Lung (tissue), 12 donors: ENCODE measurements around the gene HES6. TPM values are rescaled to one million over a fixed set of nuclear protein-coding genes. Genes with fewer than 3 reads are reported as not detected.

ENCODE experiments used
- ATAC-seq: fragments of 200-7000 bp; cut with Tn5 transposase; one replicate; pipeline ENCODE4 v1.9.1; 2020; ENCODE audit warnings: moderate number of reproducible peaks; ENCODE audit not compliant: insufficient read depth, low FRiP score
- DNase-seq, 3 donors: peaks; one replicate each; pipeline ENCODE4 v3.0.0-alpha.2; 2013 to 2017
- H3K27ac ChIP-seq, 2 donors: one replicate each; pipeline ENCODE4 v1.5.1; 2013; ENCODE audit warnings: mild to moderate bottlenecking in 2 of 2, moderate library complexity in 2 of 2, control low read depth in 1 of 2, inconsistent platforms in 1 of 2, low read depth in 1 of 2, low read length in 1 of 2
- H3K27me3 ChIP-seq, 3 donors: one replicate each; pipeline ENCODE4 v1.5.1; 2013; ENCODE audit warnings: low read length in 2 of 3; ENCODE audit not compliant: control insufficient read depth in 3 of 3, insufficient read depth in 3 of 3
- H3K36me3 ChIP-seq, 4 donors: one replicate each; pipeline ENCODE4 v1.5.1; 2013; ENCODE audit warnings: low read length in 4 of 4, mild to moderate bottlenecking in 1 of 4, moderate library complexity in 1 of 4; ENCODE audit not compliant: control insufficient read depth in 4 of 4, insufficient read depth in 4 of 4
- H3K4me1 ChIP-seq, 5 donors: one replicate each; pipeline ENCODE4 v1.5.1; 2013; ENCODE audit warnings: low read length in 5 of 5, mild to moderate bottlenecking in 2 of 5, moderate library complexity in 1 of 5; ENCODE audit not compliant: control insufficient read depth in 5 of 5, insufficient read depth in 5 of 5
- H3K4me3 ChIP-seq: one replicate; pipeline ENCODE4 v1.5.1; 2013; ENCODE audit warnings: mild to moderate bottlenecking, control low read depth, moderate library complexity
- H3K9ac ChIP-seq, 2 donors: one replicate each; pipeline ENCODE4 v1.5.1; 2013; ENCODE audit warnings: low read length in 2 of 2, control low read depth in 1 of 2; ENCODE audit not compliant: insufficient read depth in 1 of 2
- H3K9me3 ChIP-seq, 4 donors: one replicate each; pipeline ENCODE4 v1.5.1; 2013; ENCODE audit warnings: low read length in 3 of 4, mild to moderate bottlenecking in 1 of 4, moderate library complexity in 1 of 4; ENCODE audit not compliant: control insufficient read depth in 4 of 4, insufficient read depth in 3 of 4
- CTCF ChIP-seq: IDR thresholded peaks from 2 replicates; pipeline ENCODE4 v1.5.1; 2012; ENCODE audit warnings: mild to moderate bottlenecking; ENCODE audit errors: control extremely low read depth, extremely low read depth
- WGBS, 2 donors: extraction: QIAGEN DNeasy Blood & Tissue Kit; methylation state at CpG; one replicate each; pipeline ENCODE4 v1.1.7; 2013; 5-methylcytosine and 5-hydroxymethylcytosine counted together
- polyA plus RNA-seq, 2 donors: library from polyadenylated mRNA; stranded (reverse); fragments of 200-250 nt; gene quantifications; one replicate each; pipeline ENCODE4 v1.2.1, GENCODE V29; 2013
- total RNA-seq, 2 donors: library from RNA; depleted of rRNA in 1 of 2; stranded (reverse); fragments of >200 nt in 1 of 2; gene quantifications; one replicate each; pipeline ENCODE4 v1.2.1, GENCODE V29; 2014 to 2021
- donor health status: control.
- donor health status: control.
- donor health status: Bipolar disorder and iron deficiency.
- donor health status: healthy.
- donor health status: DM: yes; HTN: yes; CAD: no.

The HES6 gene
- total and polyA plus RNA-seq, 4 donors: 4.4 to 12.5 (median 10.7) TPM

- Histone ChIP-seq H3K4me1 (no peaks in the 10 kb centered on the region), H3K27ac (no peak overlapping the region), H3K9me3 (no peaks in the 10 kb centered on the region), H3K36me3 (peaks cover 29 to 54% (median 38%) of the 10 kb centered on the region in 4 donors), H3K4me3 (no peak overlapping the region), H3K27me3 (no peaks in the 10 kb centered on the region), H3K9ac (no peak overlapping the region)
- 96% methylated on average over 35 of the region's 35 CpGs for WGBS, 2 donors
- ATAC-seq: no peak
- TF ChIP-seq CTCF: no peak
- DNase-seq: no peak
Observed at GRCh38 chr2:238252766-238253630, 13.2 kb upstream of the HES6 start.

DNA sequence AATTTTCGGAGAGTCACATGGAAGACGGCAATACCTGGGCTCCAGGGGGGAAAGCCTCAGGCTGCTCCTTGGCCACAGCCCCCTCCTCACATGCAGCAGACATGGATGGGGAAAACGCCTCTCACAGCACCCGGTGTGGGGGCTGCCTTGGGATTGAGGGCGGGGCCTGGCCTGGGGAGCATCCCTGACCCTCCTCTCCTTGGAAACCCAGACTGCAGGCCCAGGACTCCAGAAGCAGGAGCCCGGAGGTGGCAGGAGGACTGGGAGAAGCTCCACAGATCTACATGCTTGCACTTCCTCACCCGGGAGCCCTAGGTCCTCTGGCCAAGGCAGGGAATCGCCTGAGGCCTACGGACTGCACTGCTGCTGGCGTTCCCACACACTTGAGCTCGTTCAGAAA, 12.1 kb upstream of the HES6 start:
- DNase-seq: no peak
- Histone ChIP-seq H3K27me3 (no peaks in the 10 kb centered on the region), H3K27ac (no peak overlapping the region), H3K4me3 (no peak overlapping the region), H3K9me3 (no peaks in the 10 kb centered on the region), H3K4me1 (no peaks in the 10 kb centered on the region), H3K9ac (no peak overlapping the region), H3K36me3 (peaks cover 21 to 51% (median 33%) of the 10 kb centered on the region in 4 donors)
- WGBS, 2 donors: 90 to 96% methylated on average over 11 of the region's 11 CpGs
- no peak for TF ChIP-seq CTCF
- no peak for ATAC-seq

GRCh38 chr2:238251331-238251730, 11.5 kb upstream of the HES6 start:
- no peak overlapping the region for H3K9ac ChIP-seq
- WGBS, 2 donors: 96 to 99% methylated on average over 12 of the region's 12 CpGs
- no peak overlapping the region for H3K4me3 ChIP-seq
- DNase-seq: no peak
- peaks cover 18 to 51% (median 33%) of the 10 kb centered on the region in 4 donors for H3K36me3 ChIP-seq
- no peak for TF ChIP-seq CTCF
- H3K27ac ChIP-seq: no peak overlapping the region
- H3K27me3 ChIP-seq: no peaks in the 10 kb centered on the region
- no peak for ATAC-seq
- no peaks in the 10 kb centered on the region for H3K4me1 ChIP-seq
- H3K9me3 ChIP-seq: no peaks in the 10 kb centered on the region
